Thyroid gland (tissue), 4 donors: ENCODE data around the gene ZMPSTE24. TPM values are rescaled to one million over a fixed set of nuclear protein-coding genes. Genes with fewer than 3 reads are reported as not detected.

Experiments
- DNase-seq, 2 donors: peaks; one replicate each; pipeline ENCODE4 v3.0.0-alpha.2; 2019
- H3K27ac ChIP-seq, 3 donors: fragments of 200-600 bp; sonication (generic); 1 replicate in 2 of 3; 2 replicates in 1 of 3; pipeline ENCODE4 v1.5.1; 2016 to 2019; ENCODE audit warnings: mild to moderate bottlenecking in 1 of 3, moderate library complexity in 1 of 3
- H3K27me3 ChIP-seq: fragments of 200-600 bp; sonication (generic); one replicate; pipeline ENCODE4 v1.5.1; 2019
- H3K36me3 ChIP-seq, 2 donors: fragments of 200-600 bp; sonication (generic); one replicate each; pipeline ENCODE4 v1.5.1; 2016 to 2019
- H3K4me1 ChIP-seq, 2 donors: fragments of 200-600 bp; sonication (generic); one replicate each; pipeline ENCODE4 v1.5.1; 2017 to 2019
- H3K4me3 ChIP-seq, 3 donors: fragments of 200-600 bp; sonication (generic); replicated peaks in 1 of 3; 1 replicate in 2 of 3; 2 replicates in 1 of 3; pipeline ENCODE4 v1.5.1; 2016; ENCODE audit warnings: mild to moderate bottlenecking in 1 of 3
- H3K9me3 ChIP-seq: fragments of 200-600 bp; sonication (generic); one replicate; pipeline ENCODE4 v1.5.1; 2017
- CTCF ChIP-seq, 6 experiments: fragments of 200-600 bp in 3 of 6; fragments of 450-650 bp in 3 of 6; sonication (generic) in 3 of 6; IDR thresholded peaks; one replicate each; pipeline ENCODE4 v1.5.1; 2016 to 2019; ENCODE audit warnings: antibody characterized with exemption in 6 of 6, mild to moderate bottlenecking in 2 of 6, inconsistent platforms in 1 of 6, moderate library complexity in 1 of 6
- POLR2A ChIP-seq, 2 donors: fragments of 450-650 bp; IDR thresholded peaks; one replicate each; pipeline ENCODE4 v1.6.1; 2017; ENCODE audit warnings: antibody characterized with exemption in 2 of 2, mild to moderate bottlenecking in 2 of 2, moderate library complexity in 1 of 2
- WGBS, 2 donors: methylation state at CpG; one replicate each; pipeline ENCODE4 v1.1.5; 2017; 5-methylcytosine and 5-hydroxymethylcytosine counted together
- intact Hi-C: fragments of 100-400 bp; cut with DNase I; formaldehyde crosslinking; loops from one replicate; pipeline ENCODE4 v1.15.1; 2023
- total RNA-seq, 4 donors: library from RNA; depleted of rRNA; stranded (reverse); fragments of >200 nt; gene quantifications; one replicate each; pipeline ENCODE4 v1.2.3, GENCODE V29; 2016

The ZMPSTE24 gene
- total RNA-seq, 4 donors from 2014 or later, result 45.1 to 61.7 (median 56.7) TPM

GRCh38 chr1:40257313-40257687, 736 bp upstream of the ZMPSTE24 start:
- 1% methylated on average over 9 to 16 of the region's 16 CpGs for WGBS, 2 donors
- intact Hi-C loops, result no loop called here
- H3K4me3 ChIP-seq, result peak overlapping the region; percentile 42 to 90 (median 66)
- peak in 1 of 2 donors; percentile 9 for DNase-seq
- H3K4me1 ChIP-seq, result peaks cover 7 to 21% of the 10 kb centered on the region in 2 donors
- no peaks in the 10 kb centered on the region for H3K27me3 ChIP-seq
- peak overlapping the region; percentile 92 to 94 (median 92) for H3K27ac ChIP-seq
- TF ChIP-seq POLR2A (IDR thresholded peaks at IDR 0.05), result no peak
- no peak for TF ChIP-seq CTCF (IDR thresholded peaks at IDR 0.05)
- H3K36me3 ChIP-seq, result peaks cover 9 to 16% of the 10 kb centered on the region in 2 donors
- no peaks in the 10 kb centered on the region for H3K9me3 ChIP-seq

- H3K36me3 ChIP-seq, result peaks cover 9 to 21% of the 10 kb centered on the region in 2 donors
- H3K9me3 ChIP-seq, result no peaks in the 10 kb centered on the region
- peak overlapping the region; percentile 59 to 88 (median 66) for H3K4me3 ChIP-seq
- intact Hi-C loops, result no loop called here
- TF ChIP-seq POLR2A (IDR thresholded peaks at IDR 0.05) (no peak), CTCF (IDR thresholded peaks at IDR 0.05) (no peak)
- WGBS, 2 donors, result 0% methylated on average over 3 to 10 of the region's 10 CpGs
- H3K4me1 ChIP-seq, result peaks cover 7 to 21% of the 10 kb centered on the region in 2 donors
- H3K27me3 ChIP-seq, result no peaks in the 10 kb centered on the region
- no peak for DNase-seq
- peak overlapping the region in 2 of 3 donors; percentile 67 to 92 for H3K27ac ChIP-seq
Observed at GRCh38 chr1:40258445-40258769, 371 bp downstream of the ZMPSTE24 start.

- Histone ChIP-seq H3K27ac (no peak overlapping the region), H3K4me1 (peaks cover 5 to 15% of the 10 kb centered on the region in 2 donors)
Observed at GRCh38 chr1:40264354-40264781, 6.3 kb downstream of the ZMPSTE24 start.

GRCh38 chr1:40265298-40265697, 7.3 kb downstream of the ZMPSTE24 start:
- no peaks in the 10 kb centered on the region for H3K27me3 ChIP-seq
- H3K4me3 ChIP-seq, result no peak overlapping the region
- peaks cover 16 to 42% of the 10 kb centered on the region in 2 donors for H3K36me3 ChIP-seq
- H3K4me1 ChIP-seq, result peaks cover 5 to 12% of the 10 kb centered on the region in 2 donors
- TF ChIP-seq POLR2A (IDR thresholded peaks at IDR 0.05) (no peak), CTCF (IDR thresholded peaks at IDR 0.05) (no peak)
- intact Hi-C loops, result no loop called here
- H3K27ac ChIP-seq, result no peak overlapping the region
- DNase-seq, result no peak
- no peaks in the 10 kb centered on the region for H3K9me3 ChIP-seq

More at GRCh38 chr1:40264354-40264781, 6.3 kb downstream of the ZMPSTE24 start:
- WGBS, 2 donors, result 90 to 92% methylated on average over 3 of the region's 3 CpGs
- Histone ChIP-seq H3K4me3 (no peak overlapping the region), H3K27me3 (no peaks in the 10 kb centered on the region), H3K9me3 (no peaks in the 10 kb centered on the region), H3K36me3 (peaks cover 11 to 35% of the 10 kb centered on the region in 2 donors)
- intact Hi-C loops, result no loop called here
- TF ChIP-seq CTCF (IDR thresholded peaks at IDR 0.05) (no peak), POLR2A (IDR thresholded peaks at IDR 0.05) (no peak)
- DNase-seq, result no peak

GRCh38 chr1:40265919-40266318, 7.9 kb downstream of the ZMPSTE24 start:
- H3K4me3 ChIP-seq, result no peak overlapping the region
- no peaks in the 10 kb centered on the region for H3K27me3 ChIP-seq
- intact Hi-C loops, result no loop called here
- no peak overlapping the region for H3K27ac ChIP-seq
- no peak for DNase-seq
- no peak for TF ChIP-seq CTCF (IDR thresholded peaks at IDR 0.05)
- no peak for TF ChIP-seq POLR2A (IDR thresholded peaks at IDR 0.05)
- H3K9me3 ChIP-seq, result no peaks in the 10 kb centered on the region
- H3K4me1 ChIP-seq, result peaks cover 5 to 12% of the 10 kb centered on the region in 2 donors
- H3K36me3 ChIP-seq, result peaks cover 15 to 44% of the 10 kb centered on the region in 2 donors
